ENCODE results near the gene KTI12. TPM values are rescaled to one million over a fixed set of nuclear protein-coding genes. Genes with fewer than 3 reads are reported as not detected.
A peak's percentile ranks its signal among the peaks of the same experiment; 100 is the strongest.

KTI12 gene
- total RNA-seq, 1 donor from 2014 or later, result 8.6 TPM

- Histone ChIP-seq H3K27me3 (ENCODE audit: low read depth) (peaks cover 6% of the 10 kb centered on the region), H3K9me3 (no peaks in the 10 kb centered on the region), H3K4me1 (no peaks in the 10 kb centered on the region), H3K36me3 (no peaks in the 10 kb centered on the region), H3K4me3 (no peak overlapping the region), H3K27ac (no peak overlapping the region)
- intact Hi-C loops (cut with DNase I), result no loop called here
- DNase-seq (no peak), ATAC-seq (no peak)
- no peak for TF ChIP-seq CTCF (IDR thresholded peaks at IDR 0.05)
These were observed 29.7 kb downstream of the KTI12 start for GRCh38 chr1:52003877-52004276.

- H3K4me3 ChIP-seq, result no peak overlapping the region
- TF ChIP-seq CTCF (IDR thresholded peaks at IDR 0.05), result peak; percentile 93
- DNase-seq (no peak), ATAC-seq (peak; percentile 95 to 96)
- no peak overlapping the region for H3K27ac ChIP-seq
- no peaks in the 10 kb centered on the region for H3K9me3 ChIP-seq
- H3K27me3 ChIP-seq (ENCODE audit: low read depth), result peaks cover 2% of the 10 kb centered on the region
- intact Hi-C loops (cut with DNase I), result no loop called here
- no peaks in the 10 kb centered on the region for H3K36me3 ChIP-seq
- no peaks in the 10 kb centered on the region for H3K4me1 ChIP-seq
These were observed 31.3 kb downstream of the KTI12 start for GRCh38 chr1:52002038-52002917.

GRCh38 chr1:51998701-51999100 is 34.9 kb downstream of the KTI12 start:
- DNase-seq (no peak), ATAC-seq (no peak)
- no peaks in the 10 kb centered on the region for H3K36me3 ChIP-seq
- H3K27ac ChIP-seq, result no peak overlapping the region
- intact Hi-C loops (cut with DNase I), result no loop called here
- no peaks in the 10 kb centered on the region for H3K9me3 ChIP-seq
- no peaks in the 10 kb centered on the region for H3K4me1 ChIP-seq
- H3K4me3 ChIP-seq, result no peak overlapping the region
- no peak for TF ChIP-seq CTCF (IDR thresholded peaks at IDR 0.05)
- H3K27me3 ChIP-seq (ENCODE audit: low read depth), result peaks cover 21% of the 10 kb centered on the region

- no peak overlapping the region for H3K4me3 ChIP-seq
- H3K4me1 ChIP-seq, result no peaks in the 10 kb centered on the region
- ATAC-seq (no peak), DNase-seq (no peak)
- peaks cover 27% of the 10 kb centered on the region for H3K27me3 ChIP-seq (ENCODE audit: low read depth)
- H3K9me3 ChIP-seq, result no peaks in the 10 kb centered on the region
- no peaks in the 10 kb centered on the region for H3K36me3 ChIP-seq
- no peak overlapping the region for H3K27ac ChIP-seq
- TF ChIP-seq CTCF (IDR thresholded peaks at IDR 0.05), result no peak
- intact Hi-C loops (cut with DNase I), result no loop called here
These were observed 35.6 kb downstream of the KTI12 start for GRCh38 chr1:51997974-51998382.

GRCh38 chr1:51990478-51990965 is 43.1 kb downstream of the KTI12 start, which contains the start of gene RAB3B:
Gene RAB3B, minus strand, starts transcription at chr1:51990700. Its CDS starts 13,583 bp downstream, at chr1:51977117.
- peak; percentile 89 to 91 for ATAC-seq
- Histone ChIP-seq H3K27me3 (ENCODE audit: low read depth) (peaks cover 60% of the 10 kb centered on the region), H3K27ac (no peak within 1 kb of the TSS), H3K9me3 (no peaks in the 10 kb centered on the region), H3K36me3 (no peaks in the 10 kb centered on the region), H3K4me3 (peak within 1 kb of the TSS; percentile 49), H3K4me1 (no peaks in the 10 kb centered on the region)
- peak; percentile 68 for DNase-seq
- intact Hi-C loops (cut with DNase I), result no loop called here
- no peak for TF ChIP-seq CTCF (IDR thresholded peaks at IDR 0.05)
